Chondrocyte (in vitro differentiated cells): Measurements from ENCODE around the gene IL22RA2. TPM values are rescaled to one million over a fixed set of nuclear protein-coding genes. Genes with fewer than 3 reads are reported as not detected.

Source experiments
- DNase-seq: peaks from one replicate; pipeline ENCODE4 v3.0.0; 2021; ENCODE audit warnings: mixed read lengths, low spot score
- H3K27ac Mint-ChIP-seq: one replicate; pipeline ENCODE4 v1.8.0; 2021; ENCODE audit warnings: mild to moderate bottlenecking, moderate library complexity, mixed read lengths; ENCODE audit not compliant: unreplicated experiment
- H3K27me3 Mint-ChIP-seq: 2 replicates; pipeline ENCODE4 v1.8.0; 2021; ENCODE audit warnings: low read depth, mixed read lengths
- H3K36me3 Mint-ChIP-seq: 2 replicates; pipeline ENCODE4 v1.8.0; 2021; ENCODE audit warnings: low read depth, mixed read lengths
- H3K4me1 Mint-ChIP-seq: 2 replicates; pipeline ENCODE4 v1.8.0; 2021; ENCODE audit warnings: low read depth, mild to moderate bottlenecking, mixed read lengths
- H3K4me3 Mint-ChIP-seq: one replicate; pipeline ENCODE4 v1.8.0; 2021; ENCODE audit warnings: mild to moderate bottlenecking, moderate library complexity, mixed read lengths; ENCODE audit not compliant: unreplicated experiment
- H3K9me3 Mint-ChIP-seq: 2 replicates; pipeline ENCODE4 v1.8.0; 2021; ENCODE audit warnings: low read depth, mixed read lengths
- total RNA-seq: library from RNA; stranded (reverse); gene quantifications from 3 replicates; pipeline ENCODE4 v1.2.1, GENCODE V29; 2021
- TF ChIP-seq, protein P1 (sequence below): fragments of 200-600 bp; sonication (generic); IDR thresholded peaks from 2 replicates; pipeline ENCODE4 v1.5.0; 2021; ENCODE audit warnings: antibody characterized with exemption, mild to moderate bottlenecking, moderate library complexity

IL22RA2 gene
- total RNA-seq, 1 donor from 2014 or later: not detected

GRCh38 chr6:137119196-137120104 lies 54.0 kb downstream of the IL22RA2 start:
- Mint-ChIP-seq H3K27ac (no peak overlapping the region), H3K9me3 (peaks cover 12% of the 10 kb centered on the region), H3K4me1 (no peaks in the 10 kb centered on the region), H3K4me3 (no peak overlapping the region), H3K27me3 (peaks cover 4% of the 10 kb centered on the region), H3K36me3 (no peaks in the 10 kb centered on the region)
- no peak for DNase-seq
- TF ChIP-seq, protein P1, sequence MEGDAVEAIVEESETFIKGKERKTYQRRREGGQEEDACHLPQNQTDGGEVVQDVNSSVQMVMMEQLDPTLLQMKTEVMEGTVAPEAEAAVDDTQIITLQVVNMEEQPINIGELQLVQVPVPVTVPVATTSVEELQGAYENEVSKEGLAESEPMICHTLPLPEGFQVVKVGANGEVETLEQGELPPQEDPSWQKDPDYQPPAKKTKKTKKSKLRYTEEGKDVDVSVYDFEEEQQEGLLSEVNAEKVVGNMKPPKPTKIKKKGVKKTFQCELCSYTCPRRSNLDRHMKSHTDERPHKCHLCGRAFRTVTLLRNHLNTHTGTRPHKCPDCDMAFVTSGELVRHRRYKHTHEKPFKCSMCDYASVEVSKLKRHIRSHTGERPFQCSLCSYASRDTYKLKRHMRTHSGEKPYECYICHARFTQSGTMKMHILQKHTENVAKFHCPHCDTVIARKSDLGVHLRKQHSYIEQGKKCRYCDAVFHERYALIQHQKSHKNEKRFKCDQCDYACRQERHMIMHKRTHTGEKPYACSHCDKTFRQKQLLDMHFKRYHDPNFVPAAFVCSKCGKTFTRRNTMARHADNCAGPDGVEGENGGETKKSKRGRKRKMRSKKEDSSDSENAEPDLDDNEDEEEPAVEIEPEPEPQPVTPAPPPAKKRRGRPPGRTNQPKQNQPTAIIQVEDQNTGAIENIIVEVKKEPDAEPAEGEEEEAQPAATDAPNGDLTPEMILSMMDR: no peak

DNA sequence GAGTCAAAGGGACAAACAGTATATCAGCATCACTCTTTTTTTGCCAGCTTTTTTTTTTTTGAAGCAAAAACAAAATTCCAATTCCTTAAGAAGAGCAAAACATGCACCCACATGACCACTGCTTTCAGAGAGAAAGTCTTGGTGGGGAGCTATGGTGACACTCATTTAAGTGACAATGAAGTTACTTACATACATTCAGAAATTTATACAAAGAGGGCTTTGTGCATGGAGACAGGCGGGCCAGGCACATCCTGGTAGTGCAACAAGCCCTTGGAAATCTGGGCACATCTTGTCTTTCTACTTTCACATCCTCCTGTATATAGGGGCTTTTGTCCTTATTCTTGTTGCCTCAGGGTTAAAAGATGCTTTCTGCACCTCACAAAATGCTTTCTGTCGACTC lies 55.9 kb downstream of the IL22RA2 start:
- Mint-ChIP-seq H3K27me3 (peaks cover 2% of the 10 kb centered on the region), H3K36me3 (no peaks in the 10 kb centered on the region), H3K4me1 (no peaks in the 10 kb centered on the region), H3K9me3 (peaks cover 12% of the 10 kb centered on the region), H3K4me3 (no peak overlapping the region), H3K27ac (no peak overlapping the region)
- TF ChIP-seq, protein P1: no peak
- DNase-seq: no peak

GRCh38 chr6:137116807-137117206 lies 56.6 kb downstream of the IL22RA2 start:
- Mint-ChIP-seq H3K27ac (no peak overlapping the region), H3K27me3 (peaks cover 2% of the 10 kb centered on the region), H3K9me3 (peaks cover 12% of the 10 kb centered on the region), H3K4me3 (no peak overlapping the region), H3K4me1 (no peaks in the 10 kb centered on the region), H3K36me3 (no peaks in the 10 kb centered on the region)
- TF ChIP-seq, protein P1: no peak
- DNase-seq: no peak

- no peaks in the 10 kb centered on the region for H3K27me3 Mint-ChIP-seq
- no peak overlapping the region for H3K4me3 Mint-ChIP-seq
- H3K27ac Mint-ChIP-seq: no peak overlapping the region
- no peaks in the 10 kb centered on the region for H3K36me3 Mint-ChIP-seq
- TF ChIP-seq, protein P1: no peak
- H3K4me1 Mint-ChIP-seq: no peaks in the 10 kb centered on the region
- peaks cover 12% of the 10 kb centered on the region for H3K9me3 Mint-ChIP-seq
- no peak for DNase-seq
Measured at GRCh38 chr6:137115658-137116057, 57.8 kb downstream of the IL22RA2 start.

- Mint-ChIP-seq H3K9me3 (no peaks in the 10 kb centered on the region), H3K27ac (no peak overlapping the region), H3K36me3 (no peaks in the 10 kb centered on the region), H3K4me1 (no peaks in the 10 kb centered on the region), H3K27me3 (no peaks in the 10 kb centered on the region), H3K4me3 (no peak overlapping the region)
- TF ChIP-seq, protein P1: no peak
- DNase-seq: no peak
Measured at GRCh38 chr6:137112067-137112355, 61.4 kb downstream of the IL22RA2 start.
